K562 (cell line): ENCODE data around the gene PURA. TPM values are rescaled to one million over a fixed set of nuclear protein-coding genes. Genes with fewer than 3 reads are reported as not detected.
A peak's percentile ranks its signal among the peaks of the same experiment; 100 is the strongest.

ENCODE experiments used
- ATF1 ChIP-seq, 2 experiments: fragments of 450-650 bp in 1 of 2; IDR thresholded peaks; 2 replicates each; pipeline ENCODE4 v1.6.1; 2016; ENCODE audit warnings: missing compliant biosample characterization in 1 of 2, missing genetic modification characterization in 1 of 2
- MYNN ChIP-seq, 2 experiments: sonication (generic); formaldehyde crosslinking in 1 of 2; IDR thresholded peaks; 2 replicates each; pipeline versions ENCODE4 v1.5.0 to v1.6.1; 2016 to 2020; ENCODE audit warnings: antibody characterized with exemption in 1 of 2, missing genetic modification reagents in 1 of 2
- NFIX ChIP-seq: fragments of 250-450 bp; sonication (Bioruptor Pico); IDR thresholded peaks from 2 replicates; pipeline ENCODE4 v1.4.0; 2020; ENCODE audit warnings: low read depth, mild to moderate bottlenecking, moderate library complexity
- ZNF707 ChIP-seq: fragments of 250-450 bp; sonication (Bioruptor Pico); conservative IDR thresholded peaks from 2 replicates; pipeline ENCODE4 v1.8.0; 2022; ENCODE audit warnings: inconsistent platforms, mild to moderate bottlenecking, moderate library complexity
- ZNF764 ChIP-seq: fragments of 250-450 bp; sonication (Bioruptor Pico); IDR thresholded peaks from 2 replicates; pipeline ENCODE4 v1.4.0; 2020; ENCODE audit warnings: low read depth, mild to moderate bottlenecking, moderate library complexity
- polyA plus RNA-seq, 8 experiments: library from polyadenylated mRNA; depleted of rRNA in 4 of 8; stranded (reverse) in 5 of 8; unstranded in 3 of 8; fragments of >200 nt; fragmentation: Nextera tagmentation in 2 of 8; fragmentation: Illumina TruSeq in 1 of 8; extraction: Ambion mirVana in 2 of 8; extraction: Trizol in 1 of 8; gene quantifications; 2 replicates each; pipeline versions ENCODE4 v1.2.1 to v1.2.3, GENCODE V29; 2011 to 2014; ENCODE audit warnings: inconsistent platforms in 1 of 8, missing spikeins in 1 of 8
- total RNA-seq, 7 experiments: library from RNA; depleted of rRNA in 6 of 7; stranded (reverse); fragments of >200 nt in 6 of 7; fragmentation: Illumina TruSeq in 2 of 7; extraction: Trizol in 2 of 7; gene quantifications; 2 replicates each; pipeline versions ENCODE4 v1.2.1 to v1.2.3, GENCODE V29; 2011 to 2021; ENCODE audit warnings: low replicate concordance in 1 of 7
- TF ChIP-seq, protein P1 (sequence below): fragments of 450-650 bp; IDR thresholded peaks from 2 replicates; pipeline ENCODE4 v1.6.1; 2018; ENCODE audit warnings: mild to moderate bottlenecking, low read depth; ENCODE audit not compliant: partially characterized antibody
- TF ChIP-seq, protein P2 (sequence below), 2 experiments: fragments of 450-650 bp in 1 of 2; IDR thresholded peaks; 2 replicates each; pipeline ENCODE4 v1.6.1; 2011 to 2017; ENCODE audit warnings: low read depth in 2 of 2, antibody characterized with exemption in 1 of 2, borderline replicate concordance in 1 of 2, low read length in 1 of 2, mild to moderate bottlenecking in 1 of 2, mixed read lengths in 1 of 2; ENCODE audit not compliant: control insufficient read depth in 1 of 2
- TF ChIP-seq, protein P3 (sequence below): sonication (generic); formaldehyde crosslinking; IDR thresholded peaks from 2 replicates; pipeline ENCODE4 v1.8.1; 2022; ENCODE audit warnings: missing genetic modification reagents
- TF ChIP-seq, protein P4 (sequence below): sonication (generic); formaldehyde crosslinking; IDR thresholded peaks from 2 replicates; pipeline ENCODE4 v1.8.0; 2022; ENCODE audit warnings: missing genetic modification reagents, mild to moderate bottlenecking, borderline replicate concordance
- TF ChIP-seq, protein P5 (sequence below): fragments of 250-450 bp; sonication (Bioruptor Pico); IDR thresholded peaks from 2 replicates; pipeline ENCODE4 v1.8.0; 2022; ENCODE audit warnings: inconsistent platforms, mild to moderate bottlenecking, moderate library complexity, borderline replicate concordance
- TF ChIP-seq, protein P6 (sequence below): IDR thresholded peaks from 2 replicates; pipeline ENCODE4 v1.6.1; 2012; ENCODE audit warnings: low read depth, low read length, improper control_type of control experiment, borderline replicate concordance

The PURA gene
- total and polyA plus RNA-seq, 9 of the 15 experiments (the other 6 are each of a cell fraction or from before 2014, with no cell fraction given) = 3.2 to 11.1 (median 5.4) TPM

DNA sequence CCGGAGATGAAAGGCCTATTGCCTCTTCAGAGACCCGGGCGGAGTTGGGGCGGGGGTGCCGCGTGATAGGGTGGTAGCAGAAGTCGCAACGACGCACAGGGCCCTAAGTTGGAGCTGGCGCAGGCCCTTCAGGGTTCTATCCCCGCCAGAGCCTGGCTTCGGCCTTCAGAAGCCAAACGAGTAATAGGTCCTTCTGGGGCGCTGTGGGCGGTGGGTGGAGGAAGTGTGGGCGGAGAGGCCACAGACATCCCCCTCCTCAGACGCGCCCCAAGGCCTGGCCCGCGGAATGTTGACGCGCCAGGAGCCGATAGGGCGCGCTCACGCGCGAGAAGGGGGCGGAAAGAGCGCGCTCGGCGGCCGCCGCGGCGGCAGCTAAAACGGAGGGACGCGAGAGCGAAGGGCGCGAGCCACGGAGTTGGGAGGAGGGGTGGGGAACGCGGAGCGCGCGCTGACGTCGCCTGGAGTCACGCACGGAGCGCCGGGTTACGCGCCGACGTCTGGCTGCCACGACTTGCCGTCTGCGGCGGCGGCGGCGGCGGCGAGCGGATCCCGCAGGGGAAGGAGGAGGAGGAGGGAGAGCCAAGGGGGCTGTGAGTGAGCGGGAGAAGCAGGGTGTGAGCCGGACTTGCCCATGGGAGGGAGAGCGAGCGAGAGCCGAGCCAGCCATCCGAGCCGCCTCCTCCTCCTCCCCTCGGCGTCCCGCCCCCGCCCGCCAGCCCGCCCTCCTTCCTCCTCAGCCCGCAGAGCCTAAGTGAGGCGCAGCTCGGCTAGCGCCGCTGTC lies 6.4 kb upstream of the PURA start (continued):
- TF ChIP-seq, protein P1, sequence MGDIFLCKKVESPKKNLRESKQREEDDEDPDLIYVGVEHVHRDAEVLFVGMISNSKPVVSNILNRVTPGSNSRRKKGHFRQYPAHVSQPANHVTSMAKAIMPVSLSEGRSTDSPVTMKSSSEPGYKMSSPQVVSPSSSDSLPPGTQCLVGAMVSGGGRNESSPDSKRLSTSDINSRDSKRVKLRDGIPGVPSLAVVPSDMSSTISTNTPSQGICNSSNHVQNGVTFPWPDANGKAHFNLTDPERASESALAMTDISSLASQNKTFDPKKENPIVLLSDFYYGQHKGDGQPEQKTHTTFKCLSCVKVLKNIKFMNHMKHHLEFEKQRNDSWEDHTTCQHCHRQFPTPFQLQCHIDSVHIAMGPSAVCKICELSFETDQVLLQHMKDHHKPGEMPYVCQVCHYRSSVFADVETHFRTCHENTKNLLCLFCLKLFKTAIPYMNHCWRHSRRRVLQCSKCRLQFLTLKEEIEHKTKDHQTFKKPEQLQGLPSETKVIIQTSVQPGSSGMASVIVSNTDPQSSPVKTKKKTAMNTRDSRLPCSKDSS = no peak
- TF ChIP-seq, protein P2, sequence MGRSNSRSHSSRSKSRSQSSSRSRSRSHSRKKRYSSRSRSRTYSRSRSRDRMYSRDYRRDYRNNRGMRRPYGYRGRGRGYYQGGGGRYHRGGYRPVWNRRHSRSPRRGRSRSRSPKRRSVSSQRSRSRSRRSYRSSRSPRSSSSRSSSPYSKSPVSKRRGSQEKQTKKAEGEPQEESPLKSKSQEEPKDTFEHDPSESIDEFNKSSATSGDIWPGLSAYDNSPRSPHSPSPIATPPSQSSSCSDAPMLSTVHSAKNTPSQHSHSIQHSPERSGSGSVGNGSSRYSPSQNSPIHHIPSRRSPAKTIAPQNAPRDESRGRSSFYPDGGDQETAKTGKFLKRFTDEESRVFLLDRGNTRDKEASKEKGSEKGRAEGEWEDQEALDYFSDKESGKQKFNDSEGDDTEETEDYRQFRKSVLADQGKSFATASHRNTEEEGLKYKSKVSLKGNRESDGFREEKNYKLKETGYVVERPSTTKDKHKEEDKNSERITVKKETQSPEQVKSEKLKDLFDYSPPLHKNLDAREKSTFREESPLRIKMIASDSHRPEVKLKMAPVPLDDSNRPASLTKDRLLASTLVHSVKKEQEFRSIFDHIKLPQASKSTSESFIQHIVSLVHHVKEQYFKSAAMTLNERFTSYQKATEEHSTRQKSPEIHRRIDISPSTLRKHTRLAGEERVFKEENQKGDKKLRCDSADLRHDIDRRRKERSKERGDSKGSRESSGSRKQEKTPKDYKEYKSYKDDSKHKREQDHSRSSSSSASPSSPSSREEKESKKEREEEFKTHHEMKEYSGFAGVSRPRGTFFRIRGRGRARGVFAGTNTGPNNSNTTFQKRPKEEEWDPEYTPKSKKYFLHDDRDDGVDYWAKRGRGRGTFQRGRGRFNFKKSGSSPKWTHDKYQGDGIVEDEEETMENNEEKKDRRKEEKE (IDR thresholded peaks at IDR 0.05; ENCODE audit: borderline replicate concordance in 1 of 2, control insufficient read depth in 1 of 2, low read depth in 2 of 2, low read length in 1 of 2) = 0 out of 4 replicates have a peak, but pooled peaks of 1 of the 2 experiments have one; percentile 60
- TF ChIP-seq, protein P3, sequence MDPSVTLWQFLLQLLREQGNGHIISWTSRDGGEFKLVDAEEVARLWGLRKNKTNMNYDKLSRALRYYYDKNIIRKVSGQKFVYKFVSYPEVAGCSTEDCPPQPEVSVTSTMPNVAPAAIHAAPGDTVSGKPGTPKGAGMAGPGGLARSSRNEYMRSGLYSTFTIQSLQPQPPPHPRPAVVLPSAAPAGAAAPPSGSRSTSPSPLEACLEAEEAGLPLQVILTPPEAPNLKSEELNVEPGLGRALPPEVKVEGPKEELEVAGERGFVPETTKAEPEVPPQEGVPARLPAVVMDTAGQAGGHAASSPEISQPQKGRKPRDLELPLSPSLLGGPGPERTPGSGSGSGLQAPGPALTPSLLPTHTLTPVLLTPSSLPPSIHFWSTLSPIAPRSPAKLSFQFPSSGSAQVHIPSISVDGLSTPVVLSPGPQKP = no peak
- TF ChIP-seq, protein P4, sequence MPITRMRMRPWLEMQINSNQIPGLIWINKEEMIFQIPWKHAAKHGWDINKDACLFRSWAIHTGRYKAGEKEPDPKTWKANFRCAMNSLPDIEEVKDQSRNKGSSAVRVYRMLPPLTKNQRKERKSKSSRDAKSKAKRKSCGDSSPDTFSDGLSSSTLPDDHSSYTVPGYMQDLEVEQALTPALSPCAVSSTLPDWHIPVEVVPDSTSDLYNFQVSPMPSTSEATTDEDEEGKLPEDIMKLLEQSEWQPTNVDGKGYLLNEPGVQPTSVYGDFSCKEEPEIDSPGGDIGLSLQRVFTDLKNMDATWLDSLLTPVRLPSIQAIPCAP = no peak
- TF ChIP-seq, protein P5, sequence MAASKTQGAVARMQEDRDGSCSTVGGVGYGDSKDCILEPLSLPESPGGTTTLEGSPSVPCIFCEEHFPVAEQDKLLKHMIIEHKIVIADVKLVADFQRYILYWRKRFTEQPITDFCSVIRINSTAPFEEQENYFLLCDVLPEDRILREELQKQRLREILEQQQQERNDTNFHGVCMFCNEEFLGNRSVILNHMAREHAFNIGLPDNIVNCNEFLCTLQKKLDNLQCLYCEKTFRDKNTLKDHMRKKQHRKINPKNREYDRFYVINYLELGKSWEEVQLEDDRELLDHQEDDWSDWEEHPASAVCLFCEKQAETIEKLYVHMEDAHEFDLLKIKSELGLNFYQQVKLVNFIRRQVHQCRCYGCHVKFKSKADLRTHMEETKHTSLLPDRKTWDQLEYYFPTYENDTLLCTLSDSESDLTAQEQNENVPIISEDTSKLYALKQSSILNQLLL (CRISPR knock-in tag) = no peak
- TF ChIP-seq ZNF707 (CRISPR knock-in tag) (no peak), NFIX (CRISPR knock-in tag) (no peak), ZNF764 (CRISPR knock-in tag) (no peak), MYNN (IDR thresholded peaks at IDR 0.05) (no peak), MYNN (CRISPR knock-in tag; IDR thresholded peaks at IDR 0.05) (no peak), ATF1 (CRISPR knock-in tag; IDR thresholded peaks at IDR 0.05) (peak; percentile 46; the same call in 1 of the 2 replicates), ATF1 (tag; IDR thresholded peaks at IDR 0.05) (peak; percentile 96)
- TF ChIP-seq, protein P6, sequence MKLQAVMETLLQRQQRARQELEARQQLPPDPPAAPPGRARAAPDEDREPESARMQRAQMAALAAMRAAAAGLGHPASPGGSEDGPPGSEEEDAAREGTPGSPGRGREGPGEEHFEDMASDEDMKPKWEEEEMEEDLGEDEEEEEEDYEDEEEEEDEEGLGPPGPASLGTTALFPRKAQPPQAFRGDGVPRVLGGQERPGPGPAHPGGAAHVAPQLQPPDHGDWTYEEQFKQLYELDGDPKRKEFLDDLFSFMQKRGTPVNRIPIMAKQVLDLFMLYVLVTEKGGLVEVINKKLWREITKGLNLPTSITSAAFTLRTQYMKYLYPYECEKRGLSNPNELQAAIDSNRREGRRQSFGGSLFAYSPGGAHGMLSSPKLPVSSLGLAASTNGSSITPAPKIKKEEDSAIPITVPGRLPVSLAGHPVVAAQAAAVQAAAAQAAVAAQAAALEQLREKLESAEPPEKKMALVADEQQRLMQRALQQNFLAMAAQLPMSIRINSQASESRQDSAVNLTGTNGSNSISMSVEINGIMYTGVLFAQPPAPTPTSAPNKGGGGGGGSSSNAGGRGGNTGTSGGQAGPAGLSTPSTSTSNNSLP = no peak
